GM19397 (cell line): ENCODE data around the gene POLR2C.

Experiments
- ATAC-seq: cut with Tn5 transposase; IDR thresholded peaks from one replicate; pipeline ENCODE4 v1.9.1; 2021; ENCODE audit warnings: mild to moderate bottlenecking, moderate library complexity; ENCODE audit not compliant: unreplicated experiment

POLR2C gene

DNA sequence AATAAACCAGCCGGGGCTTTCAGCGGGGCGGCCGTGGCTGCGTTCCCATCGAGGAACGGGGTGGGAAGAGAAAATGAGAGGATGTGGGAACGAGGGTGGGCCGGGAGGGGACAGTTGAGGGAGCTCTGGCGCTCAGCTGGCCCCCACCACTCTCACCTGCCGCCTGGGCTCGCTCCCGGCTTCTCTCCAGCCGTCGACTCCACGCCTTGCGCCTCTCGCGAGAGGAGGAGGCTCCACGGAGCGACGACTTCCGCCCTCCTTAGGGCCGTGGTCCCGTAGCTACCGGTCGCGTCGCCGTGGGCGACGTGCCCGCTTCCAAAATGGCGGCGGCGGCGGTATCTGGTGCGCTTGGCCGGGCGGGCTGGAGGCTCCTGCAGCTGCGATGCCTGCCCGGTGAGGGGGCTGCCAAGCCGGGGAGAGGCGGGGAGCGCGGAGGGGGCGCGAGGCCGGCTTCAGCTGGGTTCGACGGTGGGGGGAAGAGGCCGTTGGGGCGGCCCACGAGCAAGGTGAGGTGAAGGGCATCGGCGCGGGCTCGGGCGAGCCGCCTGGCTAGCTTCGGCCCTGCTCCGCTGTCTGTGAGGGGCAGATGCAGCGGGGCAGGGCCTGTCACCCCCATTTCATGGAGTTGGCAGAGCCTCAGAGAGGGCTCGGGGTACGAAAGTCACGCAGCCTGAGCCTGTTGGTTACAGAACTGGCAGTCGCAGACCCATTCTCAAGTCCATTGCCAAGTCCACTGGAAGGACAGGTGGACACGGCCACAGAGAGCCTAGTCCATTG is 15.1 kb upstream of the POLR2C start, which contains the start of the genes CIAPIN1 and COQ9:
CIAPIN1 (minus strand) TSS at position 200 of the 777 bp plus-strand sequence. CDS start 6,457 bp downstream, outside the sequence.
COQ9 (plus strand) TSS at position 294 of the 777 bp plus-strand sequence; CDS start at position 321, 27 bp downstream.
- peak; percentile 98 for ATAC-seq

DNA sequence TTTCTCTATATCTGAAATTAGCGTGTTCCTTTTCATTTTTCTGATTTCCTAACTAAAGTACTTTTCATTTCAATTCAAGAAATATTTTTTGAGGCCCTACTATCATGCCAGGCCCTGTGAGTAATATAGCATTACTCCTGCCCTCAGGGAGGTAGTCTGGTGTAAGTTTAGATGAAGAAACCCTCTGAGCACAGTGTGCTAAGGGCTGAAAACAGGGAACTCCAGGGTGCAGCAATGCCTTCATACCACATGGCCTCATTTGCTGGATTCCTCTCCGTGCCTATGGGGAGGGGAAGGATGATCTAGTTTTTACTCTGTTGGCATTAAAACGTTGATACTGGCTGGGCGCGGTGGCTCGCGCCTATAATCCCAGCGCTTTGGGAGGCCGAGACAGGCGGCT is 10.5 kb upstream of the POLR2C start:
- no peak for ATAC-seq

DNA sequence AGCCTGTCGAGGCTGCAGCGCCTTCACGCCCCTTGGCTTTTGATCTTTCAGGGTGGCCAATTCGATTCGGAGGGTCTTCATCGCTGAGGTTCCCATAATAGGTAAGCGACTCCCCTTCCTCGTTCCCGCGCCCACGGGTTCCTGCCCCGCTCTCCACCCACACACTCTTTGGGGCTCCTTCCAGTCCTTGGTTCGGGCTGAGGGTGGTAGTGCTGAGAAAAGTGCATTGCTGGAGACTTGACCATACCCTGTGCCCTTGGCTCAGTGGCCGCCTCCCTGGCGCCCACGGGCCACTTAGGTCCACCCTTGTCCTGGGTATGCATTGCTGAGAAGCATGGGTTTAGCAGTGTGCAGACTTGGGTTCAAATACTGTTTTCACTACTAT is 491 bp downstream of the POLR2C start:
- ATAC-seq = no peak

DNA sequence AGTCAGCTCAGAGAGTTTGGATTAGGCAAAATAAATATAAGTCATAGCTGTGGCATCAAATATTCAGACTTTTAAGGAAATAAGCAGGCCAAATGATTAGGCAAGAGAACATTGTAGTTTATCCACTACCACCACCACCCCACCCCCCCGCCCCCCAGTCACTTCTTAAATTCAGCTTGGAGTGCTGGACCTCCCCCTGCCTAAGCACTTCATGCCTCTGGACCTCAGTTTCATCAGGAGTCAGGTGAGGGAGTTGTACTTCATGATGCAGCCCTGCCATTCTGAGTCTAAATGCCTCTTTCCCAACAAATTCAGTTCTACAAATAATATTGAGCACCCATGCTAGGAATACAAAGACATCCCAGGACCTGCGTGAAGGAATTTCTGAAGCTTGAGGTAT is 2.0 kb downstream of the POLR2C start:
- ATAC-seq = no peak

DNA sequence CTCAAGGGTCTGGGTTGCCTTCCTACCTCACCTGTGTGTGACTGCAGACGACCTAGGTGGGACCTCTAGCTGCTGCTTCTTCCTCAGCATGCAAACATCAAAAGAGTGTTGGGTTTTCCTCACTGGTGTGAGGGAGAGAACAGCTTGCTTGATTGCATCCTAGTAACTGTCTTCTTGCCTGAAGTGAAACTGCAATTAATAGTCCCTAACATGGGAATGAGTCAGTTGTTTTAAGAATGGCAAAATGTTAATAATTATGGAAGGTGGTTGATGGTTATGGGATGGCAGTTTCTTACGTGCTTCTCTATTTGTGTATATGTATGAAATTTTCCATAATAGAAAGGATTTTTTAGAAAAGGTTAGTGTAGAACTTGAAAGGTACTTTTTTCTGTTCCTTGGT is 5.9 kb downstream of the POLR2C start:
- no peak for ATAC-seq

DNA sequence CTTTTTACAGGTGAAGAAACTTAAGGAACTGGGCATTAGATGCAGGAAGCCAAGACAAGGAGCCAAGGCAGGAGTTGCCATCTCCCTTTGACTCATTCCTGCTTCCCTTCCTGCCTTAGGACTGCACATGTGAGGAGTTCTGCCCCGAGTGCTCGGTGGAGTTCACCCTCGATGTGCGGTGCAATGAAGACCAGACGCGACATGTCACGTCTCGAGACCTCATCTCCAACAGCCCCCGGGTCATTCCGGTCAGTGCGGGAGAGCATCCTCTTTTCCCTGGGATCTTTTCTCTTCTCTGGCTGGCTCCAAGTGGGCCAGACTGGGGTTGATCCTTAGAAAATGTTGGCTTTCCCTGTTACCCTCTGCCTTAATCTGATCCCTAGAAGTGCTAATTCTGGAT is 6.6 kb downstream of the POLR2C start:
- no peak for ATAC-seq

DNA sequence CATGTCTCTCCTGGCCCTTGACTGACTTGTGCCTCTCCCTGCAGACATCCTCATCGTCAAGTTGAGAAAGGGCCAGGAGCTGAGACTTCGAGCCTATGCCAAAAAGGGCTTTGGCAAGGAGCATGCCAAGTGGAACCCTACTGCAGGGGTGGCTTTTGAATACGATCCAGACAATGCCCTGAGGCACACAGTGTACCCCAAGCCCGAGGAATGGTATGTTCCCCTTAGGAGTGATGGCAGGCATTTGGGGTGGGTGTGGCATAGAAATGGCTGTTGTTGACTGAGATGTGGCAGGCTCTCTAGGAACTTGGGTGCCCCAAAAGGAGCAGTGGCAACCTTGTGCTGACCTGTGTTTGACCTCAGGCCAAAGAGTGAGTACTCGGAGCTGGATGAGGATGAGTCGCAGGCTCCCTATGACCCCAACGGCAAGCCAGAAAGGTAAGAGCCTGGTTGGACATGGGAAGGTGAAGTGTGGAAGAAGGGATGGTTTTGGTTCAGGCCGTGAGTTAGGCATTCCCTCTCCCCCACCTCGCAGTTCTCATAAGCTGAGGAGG is 7.5 kb downstream of the POLR2C start:
- no peak for ATAC-seq

DNA sequence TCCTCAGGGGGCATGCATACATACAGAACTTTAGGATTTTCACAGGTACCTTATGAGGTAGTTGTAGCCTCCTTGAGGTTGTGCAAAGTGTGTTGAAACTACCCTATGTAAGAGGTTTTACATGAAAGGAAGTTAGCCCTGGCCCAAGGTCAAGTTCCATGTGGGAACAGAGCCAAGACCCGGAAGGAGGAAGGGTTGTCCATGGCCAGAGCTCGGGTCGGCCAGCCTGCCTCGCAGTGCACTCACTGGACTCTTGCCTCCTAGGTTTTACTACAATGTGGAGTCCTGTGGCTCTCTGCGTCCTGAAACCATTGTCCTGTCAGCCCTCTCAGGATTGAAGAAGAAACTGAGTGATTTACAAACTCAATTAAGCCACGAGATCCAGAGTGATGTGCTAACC is 8.2 kb downstream of the POLR2C start:
- ATAC-seq = no peak

DNA sequence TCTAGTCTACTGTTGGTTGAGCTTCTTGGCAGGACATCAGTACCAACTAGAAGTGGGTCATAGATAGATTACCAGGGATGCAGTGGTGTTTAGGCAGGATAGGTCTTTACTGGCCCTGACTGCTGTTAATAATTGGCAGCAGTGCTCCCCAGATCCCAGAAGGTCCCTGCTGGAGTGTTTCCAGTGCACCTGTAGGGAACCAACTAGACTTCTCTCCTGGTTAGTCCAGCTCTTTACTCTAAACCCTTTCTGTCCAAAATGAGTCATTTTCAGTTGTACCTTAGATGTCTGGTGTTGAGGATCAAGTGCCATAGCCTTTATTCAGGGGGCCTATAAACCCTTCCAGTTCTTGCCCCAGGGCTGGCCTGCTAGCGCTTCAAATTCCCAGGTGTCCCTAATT is 8.7 kb downstream of the POLR2C start:
- no peak for ATAC-seq

DNA sequence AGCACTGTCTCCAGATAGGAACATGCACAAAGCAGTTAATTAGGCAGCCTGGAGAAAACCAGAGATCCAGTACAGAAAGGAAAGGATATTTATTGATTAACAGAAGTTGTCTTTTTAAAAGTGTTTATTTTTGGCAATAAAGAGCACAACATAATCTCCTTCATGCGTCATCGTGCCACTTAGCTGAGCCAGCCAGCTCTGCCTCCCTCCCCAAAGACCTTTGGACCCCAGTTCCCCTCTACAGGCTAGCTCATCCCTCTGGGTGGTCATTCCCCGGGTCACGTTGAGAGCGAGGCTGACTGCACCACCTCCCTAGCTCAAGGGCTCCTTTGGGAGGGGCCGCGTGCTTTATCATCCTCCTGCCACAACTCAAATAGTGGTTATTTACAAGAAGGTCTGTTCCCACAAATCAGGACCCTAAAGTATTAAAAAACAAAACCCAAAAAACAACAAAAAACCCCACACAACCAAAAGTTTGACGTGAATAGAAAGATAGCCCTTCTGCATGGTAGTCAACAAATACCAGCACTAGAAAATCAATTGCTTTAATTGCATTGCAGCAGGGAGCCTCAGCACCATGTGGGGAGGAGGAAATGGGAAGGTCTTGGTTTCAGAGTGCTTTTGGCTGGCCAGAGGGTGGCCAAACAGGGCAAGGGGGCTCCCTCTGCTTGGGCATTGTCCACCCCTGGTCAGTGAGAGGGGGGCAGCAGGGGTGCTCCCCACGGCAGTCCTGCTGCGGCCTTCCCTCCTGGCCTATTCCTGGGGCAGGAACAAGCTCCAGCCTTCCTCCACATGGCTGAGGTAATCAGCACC is 9.6 kb downstream of the POLR2C start:
- no peak for ATAC-seq

DNA sequence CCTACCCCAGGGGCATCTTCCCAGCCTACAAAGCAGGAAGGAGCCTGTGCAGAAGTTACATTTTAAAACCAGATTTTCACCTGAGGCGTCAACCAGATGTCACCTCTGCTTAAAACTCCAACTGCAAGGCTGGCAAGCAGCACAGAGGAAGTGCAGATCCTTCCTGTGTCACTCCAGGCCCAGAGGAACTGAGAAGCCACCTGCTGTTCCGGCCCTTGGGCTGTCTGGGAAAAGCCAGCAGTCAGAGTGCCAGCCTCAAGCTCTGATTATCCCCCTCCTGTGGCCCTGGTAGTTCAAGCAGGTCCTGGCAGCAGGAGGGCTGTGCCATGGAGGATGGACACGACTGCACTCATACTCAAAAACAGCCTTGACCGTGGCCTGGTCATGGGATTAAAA is 10.2 kb downstream of the POLR2C start:
- ATAC-seq = no peak

DNA sequence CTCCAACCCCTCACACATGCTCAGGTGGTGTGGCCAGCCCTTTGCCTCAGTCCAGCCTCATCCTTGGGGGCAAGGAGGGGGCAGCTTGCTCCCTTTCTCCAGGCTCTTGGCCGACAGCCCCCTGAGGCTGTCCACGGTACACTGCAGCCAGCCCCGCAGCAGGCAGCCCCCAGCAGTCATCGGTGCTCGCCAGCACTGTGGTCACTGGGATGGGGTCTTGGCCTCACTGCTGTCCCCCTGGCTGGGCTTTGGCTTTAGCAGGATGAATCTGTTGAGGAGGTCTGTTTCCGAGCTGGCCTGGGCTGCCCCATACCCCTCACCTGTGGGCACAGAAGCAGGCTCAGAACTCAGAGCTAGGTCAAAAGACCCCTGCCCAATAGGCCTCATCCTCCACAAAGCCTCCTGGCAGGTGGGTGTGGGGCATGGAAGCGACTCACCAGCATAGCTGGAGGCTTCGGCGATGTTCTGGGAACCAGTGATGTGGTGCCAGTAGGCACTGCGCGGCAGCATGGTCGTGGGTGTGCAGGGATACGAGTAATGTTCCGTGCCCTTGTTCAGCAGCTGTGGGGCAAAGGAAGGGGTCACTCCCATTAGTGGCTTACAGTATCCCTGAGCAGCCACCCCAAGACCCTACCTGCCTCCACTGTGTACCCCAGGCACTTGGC is 10.8 kb downstream of the POLR2C start:
- ATAC-seq = no peak

DNA sequence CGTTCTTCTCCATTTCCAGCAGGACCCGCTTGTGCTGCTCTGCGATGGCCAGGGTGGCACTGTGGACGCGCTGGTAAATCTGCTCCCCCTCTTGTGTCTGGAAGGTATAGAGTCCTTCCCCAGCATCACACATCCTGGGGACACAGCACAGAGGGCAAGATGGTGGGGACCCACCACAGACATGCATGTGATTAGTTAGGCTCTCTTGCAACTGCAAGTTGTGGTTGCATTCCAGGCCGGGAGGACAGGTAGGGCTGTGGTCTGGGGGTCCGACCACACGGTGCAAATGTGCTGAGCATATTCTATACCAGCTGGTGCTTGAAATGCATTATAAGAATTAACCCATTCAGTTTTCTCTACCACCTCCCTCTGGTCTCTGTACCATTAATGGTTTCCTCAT is 11.4 kb downstream of the POLR2C start:
- no peak for ATAC-seq

DNA sequence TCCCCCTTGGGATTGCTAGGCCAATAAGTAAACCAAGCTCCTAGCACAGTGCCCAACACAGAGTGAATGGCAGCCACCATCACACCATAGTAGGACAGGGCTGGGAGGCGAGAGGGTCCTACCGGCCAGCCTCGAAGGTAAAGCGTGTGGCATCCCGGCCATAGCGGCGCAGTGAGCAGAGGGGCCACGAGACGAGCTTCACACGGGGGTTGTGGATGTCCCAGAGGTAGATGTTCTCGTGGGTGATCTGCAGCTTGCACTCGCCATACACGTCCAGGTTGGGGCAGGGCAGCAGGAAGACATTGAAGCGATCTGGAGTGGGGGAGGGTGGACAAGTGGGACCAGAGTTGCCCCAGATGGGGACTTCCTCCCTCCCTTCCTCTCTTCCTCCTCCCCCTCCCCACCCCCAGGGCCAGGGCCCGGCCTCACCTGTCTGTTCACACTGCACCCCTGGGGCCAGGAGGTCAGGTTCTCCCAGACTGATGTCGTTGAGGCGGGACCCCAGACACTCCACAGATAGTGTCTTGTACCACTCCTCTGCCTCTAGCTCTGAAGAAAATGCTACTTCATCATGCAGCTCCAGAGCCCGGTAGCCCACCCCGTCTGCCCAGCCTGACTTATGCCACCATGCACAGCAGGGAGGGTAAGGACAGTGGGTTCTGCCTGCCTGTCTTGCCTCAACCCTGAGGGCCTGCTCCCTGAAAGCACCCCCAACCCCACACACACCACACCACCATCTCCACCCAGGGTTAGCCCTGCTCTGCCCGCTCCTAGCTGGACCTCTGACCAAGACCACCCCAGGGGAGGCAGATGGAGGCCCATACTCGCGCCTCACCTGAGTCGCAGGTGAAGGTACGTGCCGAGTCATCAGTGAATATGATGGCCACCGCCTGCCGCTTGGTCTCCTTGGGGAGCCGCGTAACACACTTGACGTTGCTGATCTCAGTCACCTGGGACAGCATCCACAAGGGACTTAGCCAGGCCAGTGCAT is 12.5 kb downstream of the POLR2C start:
- ATAC-seq = no peak

DNA sequence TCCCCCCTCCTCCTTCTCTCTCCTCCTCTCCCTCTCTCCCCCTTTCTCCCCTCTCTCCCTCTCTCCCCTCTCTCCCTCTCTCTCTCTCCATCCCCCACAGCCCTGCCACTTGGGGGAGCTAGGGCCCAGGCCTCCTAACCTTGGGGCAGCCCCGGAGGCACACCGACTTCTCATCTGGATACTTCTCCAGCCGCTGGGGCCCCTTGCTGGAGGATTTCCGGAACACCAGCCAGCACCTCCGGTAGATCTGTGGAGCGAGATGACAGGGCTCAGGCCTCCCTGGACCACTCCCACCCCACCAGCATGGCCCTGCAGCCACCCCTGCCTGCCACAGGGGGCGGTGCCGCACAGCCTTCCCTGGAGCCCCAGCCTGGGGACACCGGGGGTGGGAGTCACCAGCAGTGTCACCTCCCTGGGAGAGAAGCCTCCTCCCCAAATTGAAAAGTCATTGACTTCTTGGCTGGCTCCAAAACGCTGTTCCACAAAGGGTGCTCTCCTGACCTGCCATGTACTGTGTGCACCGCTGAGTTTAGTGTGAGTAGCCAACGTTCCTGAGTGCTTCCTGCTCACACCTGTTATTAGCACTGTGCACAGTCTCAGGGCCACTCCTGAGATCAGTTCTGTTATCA is 13.3 kb downstream of the POLR2C start:
- peak; percentile 80 for ATAC-seq

DNA sequence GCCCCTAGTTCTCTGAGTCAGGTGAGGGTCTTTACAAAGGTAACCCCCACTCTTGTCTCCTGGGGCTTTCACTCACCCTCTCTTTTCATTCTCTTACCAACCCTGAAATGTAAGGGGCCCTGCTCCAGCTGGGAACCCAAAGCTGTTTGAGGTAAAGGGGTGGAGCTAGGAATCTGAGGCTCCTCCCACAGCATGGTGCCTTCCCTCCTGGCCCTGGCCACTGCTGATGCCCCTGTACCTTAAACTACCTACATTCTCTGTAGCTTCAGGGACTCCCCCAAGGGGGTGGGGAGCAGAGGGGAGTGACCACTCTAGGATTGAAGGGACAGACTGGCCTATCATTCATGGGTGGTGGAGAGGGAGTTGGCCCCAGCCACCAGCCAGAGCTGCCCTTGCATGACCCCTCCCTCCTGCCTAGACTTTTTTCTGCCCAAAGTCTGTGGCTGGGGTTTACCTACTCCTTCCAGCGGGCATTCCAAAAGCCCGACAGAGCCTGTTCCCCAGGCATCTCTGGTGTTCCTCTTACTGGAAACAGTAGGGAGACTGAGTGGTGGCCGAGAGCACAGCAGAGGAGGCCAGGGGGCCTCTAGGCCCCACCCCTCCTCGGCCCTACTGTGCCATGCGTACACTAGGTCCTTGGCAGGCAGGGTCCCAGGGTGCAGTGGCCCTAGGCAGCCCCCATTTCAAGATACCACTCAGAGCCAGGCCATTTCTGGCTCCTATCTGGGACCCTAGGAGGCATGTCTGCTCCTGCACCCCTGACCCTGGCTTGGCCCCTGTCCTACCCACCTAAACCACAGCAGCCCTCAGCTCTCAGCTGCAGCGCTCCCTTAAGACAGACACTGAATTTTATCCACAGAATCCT is 14.3 kb downstream of the POLR2C start:
- ATAC-seq = no peak

DNA sequence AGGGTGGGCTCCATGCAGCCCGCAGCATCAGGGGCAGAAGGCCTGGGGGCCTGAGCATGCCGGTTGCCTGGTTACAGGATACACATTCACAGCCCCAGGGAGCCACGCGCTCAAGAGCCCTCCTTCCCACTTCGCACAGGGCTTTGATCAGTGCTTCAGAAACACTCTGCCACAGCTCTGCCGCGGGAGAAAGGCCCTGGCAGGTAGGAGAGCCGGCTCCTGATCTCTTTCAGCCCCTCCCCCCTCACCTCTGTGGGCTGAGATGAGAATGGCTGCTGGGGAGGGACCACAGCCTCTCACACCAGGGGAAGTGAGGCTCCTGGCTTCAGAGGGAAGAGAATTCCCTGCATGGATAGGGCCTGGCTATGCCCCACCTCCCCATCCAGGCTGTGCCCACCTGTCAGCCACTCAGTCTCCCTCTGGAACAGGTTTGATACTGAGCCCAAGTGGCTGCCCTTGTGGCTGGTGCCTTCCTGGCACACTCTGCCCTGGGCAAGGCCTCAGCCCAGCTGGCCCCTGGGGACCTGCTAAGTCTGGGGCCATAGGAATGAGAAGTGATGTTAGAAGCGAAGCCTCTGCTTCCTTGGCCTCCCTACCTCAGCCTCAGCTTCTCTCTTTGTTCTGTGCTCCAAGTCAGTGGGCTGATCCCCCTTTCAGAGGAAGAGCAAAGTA is 15.2 kb downstream of the POLR2C start:
- ATAC-seq = no peak
